DOHH2 (cell line): Measurements from ENCODE around the gene IPO9.

Experiments
- H3F3A ChIP-seq: fragments of 200-600 bp; sonication (generic), shearing (Covaris generic); 2 replicates; pipeline ENCODE4 v1.6.0; 2016; ENCODE audit warnings: antibody characterized with exemption, mild to moderate bottlenecking; ENCODE audit not compliant: control insufficient read depth, insufficient read depth
- H3K27ac ChIP-seq: fragments of 200-600 bp; sonication (generic); 2 replicates; pipeline ENCODE4 v1.5.1; 2014; ENCODE audit warnings: low read depth, mild to moderate bottlenecking, low read length, moderate library complexity
- H3K27me3 ChIP-seq: fragments of 200-600 bp; sonication (generic); 2 replicates; pipeline ENCODE4 v1.6.1; 2014; ENCODE audit warnings: mild to moderate bottlenecking, low read length, mixed read lengths; ENCODE audit not compliant: control insufficient read depth
- H3K36me3 ChIP-seq: fragments of 200-600 bp; sonication (generic); 2 replicates; pipeline ENCODE4 v1.6.1; 2014; ENCODE audit warnings: mild to moderate bottlenecking, low read length, moderate library complexity, mixed read lengths; ENCODE audit not compliant: control insufficient read depth
- H3K4me1 ChIP-seq: fragments of 200-600 bp; sonication (generic); 2 replicates; pipeline ENCODE4 v1.6.1; 2014; ENCODE audit warnings: mild to moderate bottlenecking, low read length, mixed read lengths; ENCODE audit not compliant: control insufficient read depth
- H3K4me2 ChIP-seq: fragments of 200-600 bp; sonication (generic); 2 replicates; pipeline ENCODE4 v1.6.0; 2014; ENCODE audit warnings: mild to moderate bottlenecking, low read length, moderate library complexity
- H3K4me3 ChIP-seq: fragments of 200-600 bp; sonication (generic); 2 replicates; pipeline ENCODE4 v1.5.1; 2014; ENCODE audit warnings: mild to moderate bottlenecking, low read length, mixed read lengths
- H3K79me2 ChIP-seq: fragments of 200-600 bp; sonication (generic); 2 replicates; pipeline ENCODE4 v1.6.1; 2014; ENCODE audit warnings: mild to moderate bottlenecking, low read length, mixed read lengths; ENCODE audit not compliant: control insufficient read depth
- H3K9me2 ChIP-seq: fragments of 200-600 bp; sonication (generic); replicated peaks from 2 replicates; pipeline ENCODE4 v1.6.1; 2014; ENCODE audit warnings: mild to moderate bottlenecking, low read length, mixed read lengths; ENCODE audit not compliant: control insufficient read depth
- H3K9me3 ChIP-seq: fragments of 200-600 bp; sonication (generic); 2 replicates; pipeline ENCODE4 v1.6.1; 2014; ENCODE audit warnings: antibody characterized with exemption, low read length, mixed read lengths; ENCODE audit not compliant: control insufficient read depth, insufficient read depth
- H4K20me1 ChIP-seq: fragments of 200-600 bp; sonication (generic); 2 replicates; pipeline ENCODE4 v1.6.0; 2014; ENCODE audit warnings: low read depth, mild to moderate bottlenecking, antibody characterized with exemption, low read length, moderate library complexity; ENCODE audit not compliant: control insufficient read depth, insufficient read depth
- CTCF ChIP-seq: fragments of 200-600 bp; sonication (generic); IDR thresholded peaks from one replicate; pipeline ENCODE4 v1.5.1; 2014; ENCODE audit warnings: antibody characterized with exemption, mild to moderate bottlenecking, low read depth, low read length; ENCODE audit not compliant: poor library complexity, severe bottlenecking
- EZH2phosphoT487 ChIP-seq: fragments of 200-600 bp; sonication (generic); IDR thresholded peaks from 2 replicates; pipeline ENCODE4 v1.6.1; 2017; ENCODE audit warnings: borderline replicate concordance, mild to moderate bottlenecking, antibody characterized with exemption, low read length, moderate library complexity, mixed read lengths

IPO9 gene

DNA sequence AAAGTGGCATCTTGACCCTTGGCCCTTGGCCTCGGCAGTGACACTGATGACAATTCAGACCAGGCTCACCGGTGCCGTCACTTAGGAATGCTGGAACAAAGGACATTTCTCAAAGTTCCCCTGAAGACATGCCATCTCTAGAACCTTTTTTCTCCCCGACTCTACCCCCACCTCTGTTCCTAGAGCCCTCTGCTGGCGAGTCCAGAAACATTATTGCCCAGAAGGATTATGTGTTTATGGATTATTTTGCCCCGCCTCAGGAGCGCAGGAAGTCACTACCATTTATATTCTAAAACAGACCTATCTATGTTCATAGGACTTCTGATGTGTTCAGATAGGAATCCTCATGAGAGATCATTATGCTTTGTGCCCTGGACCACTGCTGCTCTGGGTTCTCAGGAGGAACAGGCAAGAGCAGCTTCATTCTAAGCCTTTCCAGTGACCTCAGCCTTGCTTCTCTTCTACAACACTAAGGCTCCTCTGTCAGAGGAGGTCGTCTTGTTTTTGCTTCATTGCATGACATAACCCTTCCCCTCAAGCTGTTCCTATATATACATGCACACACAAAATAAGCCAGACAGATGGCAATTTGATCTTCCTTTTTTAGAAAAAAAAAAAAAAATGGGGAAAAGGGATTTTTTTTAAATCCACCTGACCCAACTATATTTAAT lies 47.3 kb downstream of the IPO9 start:
- Histone ChIP-seq H3K79me2 (no peaks in the 10 kb centered on the region), H3K27me3 (no peaks in the 10 kb centered on the region; the same call in 1 of the 2 replicates), H3K4me1 (no peaks in the 10 kb centered on the region), H3K36me3 (peaks cover 56% of the 10 kb centered on the region), H3K9me2 (no peaks in the 10 kb centered on the region), H3K9me3 (no peaks in the 10 kb centered on the region), H3K4me3 (no peak overlapping the region), H4K20me1 (peaks cover 4% of the 10 kb centered on the region; the same call in 1 of the 2 replicates), H3K27ac (no peak overlapping the region), H3F3A (no peaks in the 10 kb centered on the region; the same call in 1 of the 2 replicates), H3K4me2 (no peak overlapping the region)
- TF ChIP-seq EZH2phosphoT487: no peak
- TF ChIP-seq CTCF: peak; percentile 56

DNA sequence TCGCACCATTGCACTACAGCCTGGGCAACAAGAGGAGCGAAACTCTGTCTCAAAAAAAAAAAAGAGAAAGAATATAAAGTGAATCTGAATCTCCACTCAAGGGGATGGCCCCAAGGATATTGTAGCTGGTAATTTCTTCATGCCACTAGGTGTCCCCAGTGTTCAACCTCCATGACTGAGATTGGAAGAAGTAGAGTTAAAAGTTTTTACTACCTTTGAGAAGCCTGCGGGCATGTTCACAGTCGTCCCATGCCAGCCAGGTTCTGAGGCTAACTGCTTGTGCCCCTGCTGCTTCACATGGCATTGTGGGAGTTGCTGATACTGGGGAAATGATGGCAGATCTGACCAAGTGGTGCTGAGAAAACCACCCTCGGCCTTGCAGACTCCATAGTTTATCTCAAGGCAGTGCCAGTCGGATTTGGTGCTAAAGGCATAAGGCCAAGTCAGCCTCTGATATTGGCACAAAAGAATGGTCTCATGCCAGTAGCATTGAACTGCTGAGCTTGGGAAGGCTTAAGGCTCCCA lies 49.0 kb downstream of the IPO9 start:
- H3K4me2 ChIP-seq: no peak overlapping the region
- no peaks in the 10 kb centered on the region for H3K9me2 ChIP-seq
- TF ChIP-seq CTCF (peak; percentile 65), EZH2phosphoT487 (no peak)
- no peak overlapping the region for H3K27ac ChIP-seq
- peaks cover 5% of the 10 kb centered on the region; the same call in 1 of the 2 replicates for H3K4me1 ChIP-seq
- H3K79me2 ChIP-seq: no peaks in the 10 kb centered on the region
- no peaks in the 10 kb centered on the region; the same call in 1 of the 2 replicates for H3K27me3 ChIP-seq
- H4K20me1 ChIP-seq: peaks cover 4% of the 10 kb centered on the region; the same call in 1 of the 2 replicates
- peaks cover 6% of the 10 kb centered on the region for H3F3A ChIP-seq
- H3K9me3 ChIP-seq: no peaks in the 10 kb centered on the region
- H3K4me3 ChIP-seq: no peak overlapping the region
- peaks cover 39% of the 10 kb centered on the region for H3K36me3 ChIP-seq

GRCh38 chr1:201880928-201881571 lies 52.1 kb downstream of the IPO9 start:
- no peak overlapping the region for H3K4me3 ChIP-seq
- peaks cover 6% of the 10 kb centered on the region; the same call in 1 of the 2 replicates for H3F3A ChIP-seq
- no peaks in the 10 kb centered on the region for H3K9me2 ChIP-seq
- peaks cover 5% of the 10 kb centered on the region; the same call in 1 of the 2 replicates for H3K4me1 ChIP-seq
- no peak overlapping the region for H3K27ac ChIP-seq
- no peaks in the 10 kb centered on the region for H3K9me3 ChIP-seq
- H3K36me3 ChIP-seq: peaks cover 13% of the 10 kb centered on the region
- H4K20me1 ChIP-seq: peaks cover 4% of the 10 kb centered on the region; the same call in 1 of the 2 replicates
- H3K4me2 ChIP-seq: no peak overlapping the region
- TF ChIP-seq EZH2phosphoT487: no peak
- TF ChIP-seq CTCF: no peak
- H3K27me3 ChIP-seq: peaks cover 16% of the 10 kb centered on the region
- no peaks in the 10 kb centered on the region for H3K79me2 ChIP-seq
